ENCODE data around the gene TMEM273.

TMEM273 gene

GRCh38 chr10:49191349-49191748 lies 3.2 kb upstream of the TMEM273 start:
- peak overlapping the region; percentile 97 for H3K27ac Mint-ChIP-seq
- H3K4me1 Mint-ChIP-seq = peaks cover 56% of the 10 kb centered on the region
- H3K4me3 Mint-ChIP-seq = peak overlapping the region; percentile 78
- H3K9me3 Mint-ChIP-seq = peaks cover 2% of the 10 kb centered on the region
- peaks cover 2% of the 10 kb centered on the region for H3K36me3 Mint-ChIP-seq
- no peak for DNase-seq (ENCODE audit: low spot score in 2 of 2)
- H3K27me3 Mint-ChIP-seq = no peaks in the 10 kb centered on the region
- peak; percentile 16 for ATAC-seq (ENCODE audit: low read depth)

GRCh38 chr10:49189422-49189821 lies 1.2 kb upstream of the TMEM273 start:
- DNase-seq (ENCODE audit: low spot score in 2 of 2) (no peak), ATAC-seq (ENCODE audit: low read depth) (no peak)
- H3K36me3 Mint-ChIP-seq = peaks cover 4% of the 10 kb centered on the region
- peaks cover 4% of the 10 kb centered on the region for H3K9me3 Mint-ChIP-seq
- no peaks in the 10 kb centered on the region for H3K27me3 Mint-ChIP-seq
- H3K4me3 Mint-ChIP-seq = peak overlapping the region; percentile 78
- H3K4me1 Mint-ChIP-seq = peaks cover 66% of the 10 kb centered on the region
- H3K27ac Mint-ChIP-seq = peak overlapping the region; percentile 97

- ATAC-seq (ENCODE audit: low read depth) (peak; percentile 34), DNase-seq (ENCODE audit: low spot score in 2 of 2) (no peak)
- Mint-ChIP-seq H3K27me3 (no peaks in the 10 kb centered on the region), H3K27ac (peak overlapping the region; percentile 97), H3K4me1 (peaks cover 67% of the 10 kb centered on the region), H3K9me3 (peaks cover 4% of the 10 kb centered on the region), H3K4me3 (peak overlapping the region; percentile 86), H3K36me3 (peaks cover 5% of the 10 kb centered on the region)
Observed at GRCh38 chr10:49187044-49187484, 1.1 kb downstream of the TMEM273 start.

GRCh38 chr10:49186613-49187012 lies 1.6 kb downstream of the TMEM273 start:
- Mint-ChIP-seq H3K27ac (peak overlapping the region; percentile 97), H3K9me3 (peaks cover 4% of the 10 kb centered on the region), H3K27me3 (no peaks in the 10 kb centered on the region), H3K4me3 (peak overlapping the region; percentile 86), H3K4me1 (peaks cover 69% of the 10 kb centered on the region), H3K36me3 (peaks cover 6% of the 10 kb centered on the region)
- DNase-seq (ENCODE audit: low spot score in 2 of 2) (no peak), ATAC-seq (ENCODE audit: low read depth) (no peak)

GRCh38 chr10:49185213-49185612 lies 3.0 kb downstream of the TMEM273 start:
- Mint-ChIP-seq H3K9me3 (peaks cover 2% of the 10 kb centered on the region), H3K4me1 (peaks cover 72% of the 10 kb centered on the region), H3K27me3 (no peaks in the 10 kb centered on the region), H3K27ac (peak overlapping the region; percentile 97), H3K36me3 (peaks cover 4% of the 10 kb centered on the region), H3K4me3 (peak overlapping the region; percentile 41)
- DNase-seq (ENCODE audit: low spot score in 2 of 2) (no peak), ATAC-seq (ENCODE audit: low read depth) (no peak)

- peaks cover 4% of the 10 kb centered on the region for H3K36me3 Mint-ChIP-seq
- H3K27me3 Mint-ChIP-seq = no peaks in the 10 kb centered on the region
- peak in 1 of 2 donors; percentile 9 for DNase-seq (ENCODE audit: low spot score in 2 of 2)
- H3K9me3 Mint-ChIP-seq = peaks cover 2% of the 10 kb centered on the region
- H3K4me3 Mint-ChIP-seq = peak overlapping the region; percentile 68
- H3K27ac Mint-ChIP-seq = peak overlapping the region; percentile 91
- ATAC-seq (ENCODE audit: low read depth) = peak; percentile 7
- H3K4me1 Mint-ChIP-seq = peaks cover 72% of the 10 kb centered on the region
Observed at GRCh38 chr10:49184642-49185111, 3.5 kb downstream of the TMEM273 start.

- Mint-ChIP-seq H3K4me3 (peak overlapping the region; percentile 27), H3K27me3 (no peaks in the 10 kb centered on the region), H3K27ac (peak overlapping the region; percentile 91), H3K4me1 (peaks cover 72% of the 10 kb centered on the region), H3K36me3 (peaks cover 4% of the 10 kb centered on the region), H3K9me3 (peaks cover 2% of the 10 kb centered on the region)
- ATAC-seq (ENCODE audit: low read depth) (peak; percentile 19), DNase-seq (ENCODE audit: low spot score in 2 of 2) (no peak)
Observed at GRCh38 chr10:49183596-49184542, 4.3 kb downstream of the TMEM273 start.

GRCh38 chr10:49182776-49183175 lies 5.4 kb downstream of the TMEM273 start:
- H3K4me3 Mint-ChIP-seq = no peak overlapping the region
- no peaks in the 10 kb centered on the region for H3K27me3 Mint-ChIP-seq
- H3K27ac Mint-ChIP-seq = peak overlapping the region; percentile 77
- H3K9me3 Mint-ChIP-seq = peaks cover 2% of the 10 kb centered on the region
- no peak for DNase-seq (ENCODE audit: low spot score in 2 of 2)
- peaks cover 4% of the 10 kb centered on the region for H3K36me3 Mint-ChIP-seq
- H3K4me1 Mint-ChIP-seq = peaks cover 73% of the 10 kb centered on the region
- no peak for ATAC-seq (ENCODE audit: low read depth)

GRCh38 chr10:49180444-49180860 lies 7.7 kb downstream of the TMEM273 start:
- DNase-seq (ENCODE audit: low spot score in 2 of 2) (no peak), ATAC-seq (ENCODE audit: low read depth) (peak; percentile 63)
- H3K27me3 Mint-ChIP-seq = no peaks in the 10 kb centered on the region
- H3K27ac Mint-ChIP-seq = peak overlapping the region; percentile 90
- H3K4me3 Mint-ChIP-seq = peak overlapping the region; percentile 21
- peaks cover 2% of the 10 kb centered on the region for H3K36me3 Mint-ChIP-seq
- H3K4me1 Mint-ChIP-seq = peaks cover 73% of the 10 kb centered on the region
- no peaks in the 10 kb centered on the region for H3K9me3 Mint-ChIP-seq

GRCh38 chr10:49179699-49180443 lies 8.3 kb downstream of the TMEM273 start:
- no peaks in the 10 kb centered on the region for H3K9me3 Mint-ChIP-seq
- peaks cover 2% of the 10 kb centered on the region for H3K36me3 Mint-ChIP-seq
- H3K4me3 Mint-ChIP-seq = peak overlapping the region; percentile 21
- ATAC-seq (ENCODE audit: low read depth) = no peak
- H3K27ac Mint-ChIP-seq = peak overlapping the region; percentile 90
- H3K27me3 Mint-ChIP-seq = no peaks in the 10 kb centered on the region
- no peak for DNase-seq (ENCODE audit: low spot score in 2 of 2)
- H3K4me1 Mint-ChIP-seq = peaks cover 74% of the 10 kb centered on the region

- H3K4me3 Mint-ChIP-seq = no peak overlapping the region
- DNase-seq (ENCODE audit: low spot score in 2 of 2) = no peak
- peaks cover 2% of the 10 kb centered on the region for H3K36me3 Mint-ChIP-seq
- H3K27me3 Mint-ChIP-seq = no peaks in the 10 kb centered on the region
- peak; percentile 18 for ATAC-seq (ENCODE audit: low read depth)
- no peaks in the 10 kb centered on the region for H3K9me3 Mint-ChIP-seq
- H3K27ac Mint-ChIP-seq = peak overlapping the region; percentile 90
- H3K4me1 Mint-ChIP-seq = peaks cover 72% of the 10 kb centered on the region
Observed at GRCh38 chr10:49178489-49179471, 9.4 kb downstream of the TMEM273 start.

GRCh38 chr10:49177391-49178355 lies 10.5 kb downstream of the TMEM273 start:
- peak overlapping the region; percentile 90 for H3K27ac Mint-ChIP-seq
- peak overlapping the region; percentile 49 for H3K4me3 Mint-ChIP-seq
- ATAC-seq (ENCODE audit: low read depth) (peak; percentile 56), DNase-seq (ENCODE audit: low spot score in 2 of 2) (no peak)
- H3K9me3 Mint-ChIP-seq = no peaks in the 10 kb centered on the region
- peaks cover 2% of the 10 kb centered on the region for H3K36me3 Mint-ChIP-seq
- H3K27me3 Mint-ChIP-seq = no peaks in the 10 kb centered on the region
- H3K4me1 Mint-ChIP-seq = peaks cover 78% of the 10 kb centered on the region

All from memory B cell (primary cell).